NCI-H2107 treated with DMSO at 0.1 percent for 48 hours (cell line): ENCODE measurements around the gene CHAT.

Experiments used
- DNase-seq: peaks from one replicate; lab custom pipeline; 2025; ENCODE audit not compliant: unreplicated experiment; lab: John Stamatoyannopoulos, UW

Gene CHAT

DNA sequence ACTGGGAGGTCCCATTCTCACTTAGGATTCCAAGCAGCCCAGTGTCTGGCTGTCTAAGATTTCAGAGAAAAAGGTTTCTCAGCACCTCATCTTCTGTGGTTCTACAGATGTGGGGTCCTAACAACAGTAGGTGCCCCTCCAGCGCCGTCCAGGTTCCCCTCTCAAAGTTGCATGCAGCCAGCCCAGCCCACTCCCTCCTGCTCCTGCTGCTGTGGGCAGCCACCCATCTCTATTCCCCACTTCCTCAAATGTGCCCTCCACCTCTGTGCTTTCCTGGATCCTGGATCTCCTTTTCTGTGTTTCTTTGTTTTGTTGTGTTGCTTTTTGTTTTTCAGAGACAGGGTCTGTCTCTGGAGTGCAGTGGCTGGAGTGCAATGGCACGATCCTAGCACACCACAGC, 17.0 kb upstream of the CHAT start:
- DNase-seq: no peak

DNA sequence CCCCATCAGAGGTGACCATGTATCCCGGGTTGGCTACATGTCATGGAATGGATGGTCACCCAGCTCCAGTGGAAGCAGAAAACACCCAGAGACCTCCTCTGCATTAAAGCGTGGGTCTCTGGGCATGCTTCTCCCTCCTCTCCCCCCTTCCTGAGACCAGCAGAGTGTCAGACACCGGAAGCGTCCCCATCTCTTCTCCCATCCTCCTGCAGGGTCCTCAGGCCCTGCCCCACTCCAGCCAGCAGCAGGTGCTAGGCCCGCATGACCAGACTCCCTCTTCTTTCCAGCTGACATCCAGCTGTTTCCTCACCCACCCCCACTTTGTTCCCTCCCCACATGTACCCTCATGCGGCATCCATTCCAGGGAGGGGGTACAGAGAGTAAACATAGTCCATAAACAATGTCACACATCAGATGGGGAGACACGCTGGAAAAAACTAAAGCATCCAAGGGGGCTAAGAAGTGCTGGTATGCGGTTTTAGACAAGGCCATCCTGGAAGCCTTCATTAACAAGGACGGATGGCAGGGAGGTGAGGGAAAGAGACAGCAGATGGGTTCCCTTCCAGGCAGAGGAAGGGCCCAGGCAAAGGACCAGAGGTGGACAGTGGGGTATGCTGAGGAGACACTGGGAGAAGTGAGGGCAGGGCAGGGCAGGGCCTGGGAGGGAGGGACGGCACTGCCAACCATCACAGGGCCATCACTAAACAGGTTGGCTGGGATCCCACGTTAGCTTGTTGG, 16.2 kb upstream of the CHAT start:
- DNase-seq: no peak

- DNase-seq: no peak
Observed at GRCh38 chr10:49598164-49598856, 15.5 kb upstream of the CHAT start.

DNA sequence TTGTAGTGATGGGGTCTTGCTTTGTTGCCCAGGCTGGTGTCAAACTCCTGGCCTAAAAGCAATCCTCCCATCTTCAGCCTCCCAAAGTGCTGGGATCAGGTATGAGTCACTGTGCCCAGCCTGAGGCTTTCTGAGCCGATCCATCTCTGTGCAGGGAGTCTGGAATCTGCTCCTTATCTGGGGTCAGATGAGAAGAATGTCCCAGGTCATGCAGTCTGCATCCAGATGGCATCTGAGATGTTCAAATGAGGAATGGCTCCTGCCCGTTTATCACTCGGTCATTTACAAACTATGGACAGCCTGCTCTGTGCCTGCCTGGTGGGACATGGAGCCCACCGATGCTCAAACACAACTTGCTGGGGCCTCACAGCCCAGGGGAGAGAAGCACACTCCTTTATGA, 14.9 kb upstream of the CHAT start:
- no peak for DNase-seq

DNA sequence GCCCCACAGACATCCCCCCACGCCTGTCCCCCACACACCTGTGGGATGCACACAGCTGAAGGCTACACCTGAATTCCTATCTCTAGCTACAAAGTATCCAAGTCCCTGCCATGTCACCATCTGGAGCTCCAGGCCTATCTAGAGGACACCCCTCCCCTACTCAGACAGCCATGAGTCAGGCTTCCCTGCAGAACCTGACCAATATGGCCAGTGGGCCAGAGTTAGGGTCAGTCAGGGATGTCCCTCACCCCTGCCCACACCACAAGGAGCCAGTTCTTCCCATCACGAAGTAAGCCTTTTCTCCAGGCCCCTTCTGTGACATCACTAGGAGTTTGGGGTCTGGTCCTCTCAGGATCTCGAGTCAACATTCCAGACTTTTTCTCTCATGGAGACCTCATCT, 14.3 kb upstream of the CHAT start:
- no peak for DNase-seq

- no peak for DNase-seq
Observed at GRCh38 chr10:49600046-49600445, 13.8 kb upstream of the CHAT start.

DNA sequence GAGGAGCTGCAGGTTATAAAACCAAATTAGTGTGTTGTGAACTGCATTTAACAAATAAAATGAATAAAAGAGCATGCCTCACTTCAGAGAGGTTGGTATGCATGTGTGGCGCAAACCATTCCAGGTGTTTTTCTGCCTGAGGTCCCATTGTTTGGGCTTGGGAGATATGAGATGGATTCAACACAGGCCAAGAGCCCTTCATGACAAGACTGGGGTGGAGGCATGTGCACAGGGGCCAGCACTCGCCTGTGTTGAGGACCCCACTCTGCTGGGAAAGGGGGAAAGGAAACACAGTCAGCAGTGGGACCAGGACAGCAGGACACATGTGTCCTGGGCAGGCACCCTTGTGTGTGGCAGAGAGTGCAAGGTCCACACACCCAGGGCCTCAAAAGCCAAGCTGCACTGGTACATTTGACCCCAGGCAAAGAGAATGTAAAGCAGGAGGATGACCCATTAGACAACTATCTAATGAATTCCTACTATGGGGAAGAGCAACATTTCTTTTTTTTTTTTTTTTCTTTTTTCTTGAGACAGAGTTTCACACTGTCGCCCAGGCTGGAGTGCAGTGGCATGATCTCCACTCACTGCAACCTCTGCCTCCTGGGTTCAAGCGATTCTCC, 12.9 kb upstream of the CHAT start:
- DNase-seq: no peak

DNA sequence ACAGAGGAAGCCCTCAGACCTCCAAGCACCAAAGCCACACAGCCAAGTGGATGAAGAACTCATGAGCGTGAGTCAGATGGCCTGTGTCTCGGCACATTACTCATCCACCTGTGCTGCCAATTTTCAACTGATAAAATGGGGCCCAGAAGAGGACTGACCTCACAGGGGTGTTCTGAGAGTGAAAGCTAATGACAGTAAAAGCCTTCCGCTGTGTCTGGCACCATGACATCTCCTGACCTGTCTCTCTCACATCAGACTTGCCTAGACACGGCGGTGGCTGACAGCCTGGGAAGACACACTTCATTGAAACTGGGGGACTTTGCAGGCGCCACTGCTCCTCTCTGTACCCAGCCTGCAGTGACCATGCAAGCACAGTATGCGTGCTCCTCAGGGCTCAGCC, 12.0 kb upstream of the CHAT start:
- DNase-seq: no peak

DNA sequence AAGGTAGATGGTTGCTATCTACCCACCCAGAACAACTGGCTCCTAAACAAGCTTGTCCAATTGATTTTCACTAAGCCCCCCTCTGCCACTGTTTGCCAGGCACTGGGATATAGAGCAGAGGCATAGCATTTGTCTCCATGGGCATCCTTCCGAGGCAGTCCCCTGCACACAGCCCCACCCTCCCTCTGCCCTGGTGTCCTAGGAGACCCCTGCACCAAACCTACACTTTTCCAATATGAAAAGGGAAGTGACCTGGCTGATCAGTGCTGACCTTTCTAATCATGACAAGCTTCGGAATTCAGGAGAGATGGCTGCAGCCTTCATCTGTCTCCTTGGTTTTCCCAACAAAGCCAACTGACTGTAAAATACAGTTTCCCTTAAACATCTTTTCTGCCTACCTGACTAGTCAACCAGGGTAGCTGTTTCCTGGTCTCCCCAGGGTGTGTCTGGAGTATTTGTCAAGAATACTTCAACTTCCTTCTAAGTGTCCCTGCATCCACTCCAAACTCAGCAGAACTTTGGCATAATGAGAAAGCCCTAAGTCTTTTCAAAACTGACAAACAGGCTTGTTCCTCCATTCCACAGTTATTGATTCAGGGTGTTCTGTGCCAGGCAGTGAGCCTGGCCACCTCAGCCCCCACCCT, 11.3 kb upstream of the CHAT start:
- DNase-seq: no peak

DNA sequence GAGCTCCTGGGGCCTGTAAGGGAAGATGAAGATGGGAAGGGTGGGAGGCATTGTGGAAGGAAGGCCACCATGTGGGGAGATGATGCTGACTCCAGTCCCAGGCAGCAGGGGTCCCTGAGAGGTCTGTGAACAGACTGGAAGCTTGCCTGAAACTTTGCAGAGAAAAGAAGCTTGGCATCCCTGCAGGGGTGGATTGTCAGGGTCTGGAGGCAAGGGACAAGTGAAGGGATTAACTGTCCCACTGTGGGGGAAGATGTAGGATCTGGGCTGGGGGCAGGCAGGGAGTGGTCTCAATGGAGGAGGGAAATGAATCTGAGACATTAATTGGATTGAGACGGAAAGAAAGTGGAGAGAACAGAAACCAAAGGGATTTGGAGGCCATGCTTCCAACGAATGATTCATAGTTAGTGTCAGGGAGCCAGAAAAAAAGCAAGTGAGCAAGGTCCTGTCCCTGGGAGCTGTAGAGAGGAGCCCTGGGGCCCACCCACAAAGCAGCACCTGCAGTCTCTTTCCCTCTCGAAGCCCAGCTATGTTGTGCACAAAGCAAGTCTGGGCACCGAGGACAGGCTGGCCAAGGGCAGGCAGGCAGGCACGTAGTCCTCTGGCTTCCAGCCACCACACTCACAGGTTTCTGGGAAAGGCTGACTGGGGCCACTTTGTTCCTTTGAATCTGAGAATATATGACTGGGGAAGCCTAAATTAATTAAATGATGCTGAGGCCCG, 8.5 kb upstream of the CHAT start:
- DNase-seq: no peak

DNA sequence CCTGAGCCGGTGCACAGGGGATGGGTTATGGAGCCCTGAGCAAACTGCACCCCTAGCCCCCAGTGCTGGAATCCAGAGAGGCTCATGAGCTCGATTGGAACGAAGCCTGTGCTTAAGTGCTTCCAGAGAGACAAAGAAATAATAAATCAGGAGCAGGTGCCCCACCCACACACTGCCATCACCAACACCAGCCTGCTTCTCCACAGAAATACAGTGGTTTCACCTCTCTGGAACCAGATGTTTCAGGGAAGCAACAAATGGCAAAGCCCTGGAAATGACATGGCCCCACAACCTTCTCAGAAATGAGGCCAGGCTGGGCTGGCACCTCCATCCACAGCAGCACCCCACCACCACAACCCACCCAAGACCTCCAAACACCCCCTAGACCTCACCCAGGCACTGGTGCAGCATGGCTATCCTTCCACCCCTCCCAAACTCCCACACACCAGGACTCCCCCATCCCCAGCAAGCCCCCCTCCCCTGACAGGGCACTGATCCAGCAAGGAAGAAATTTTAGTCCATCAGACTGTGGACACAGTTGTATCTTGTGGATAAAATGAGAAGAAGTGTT, 7.8 kb upstream of the CHAT start:
- no peak for DNase-seq

- no peak for DNase-seq
Observed at GRCh38 chr10:49606981-49607535, 6.8 kb upstream of the CHAT start.

DNA sequence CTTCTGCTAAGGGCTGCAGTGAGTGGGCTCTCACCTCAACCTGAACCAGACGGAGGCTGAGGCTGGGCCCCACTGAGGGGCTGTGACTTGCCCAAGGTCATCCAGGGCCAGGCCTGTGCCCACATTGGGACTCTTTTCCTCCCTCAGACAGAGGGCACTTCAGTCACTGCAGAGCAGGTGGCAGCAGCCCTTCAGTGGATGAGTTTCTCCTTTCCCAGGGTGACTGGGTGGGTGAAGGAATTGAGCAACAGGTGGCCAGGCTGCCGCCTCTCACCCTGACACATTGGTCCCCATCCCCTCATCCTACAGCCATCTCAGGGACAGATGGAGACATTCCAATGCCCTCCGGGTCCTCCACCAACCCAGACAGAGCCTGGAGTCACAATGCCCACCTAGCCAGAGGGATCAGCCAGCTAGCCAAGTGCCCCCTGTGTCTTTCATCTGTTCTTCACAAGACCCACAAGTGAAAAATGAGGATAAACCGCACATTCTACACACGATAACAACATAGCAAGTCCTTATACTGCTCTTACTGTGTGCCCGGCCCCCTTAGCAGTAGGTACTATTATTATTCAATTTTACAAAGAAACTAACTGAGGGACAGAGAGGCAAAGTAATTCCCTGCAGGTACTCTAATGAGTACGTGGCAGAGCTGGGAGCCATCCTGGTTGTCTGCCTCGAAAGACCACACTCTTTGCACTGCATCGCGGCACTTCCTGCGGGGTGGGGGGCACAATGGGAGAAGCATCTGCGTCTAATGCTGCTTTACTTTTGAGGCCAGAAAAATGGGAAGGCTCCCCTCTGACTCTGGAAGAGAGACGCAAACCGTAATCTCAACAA, 5.5 kb upstream of the CHAT start:
- DNase-seq: no peak

GRCh38 chr10:49609006-49609282, 4.9 kb upstream of the CHAT start:
- no peak for DNase-seq

GRCh38 chr10:49609283-49610113, 4.3 kb upstream of the CHAT start:
- DNase-seq: no peak

DNA sequence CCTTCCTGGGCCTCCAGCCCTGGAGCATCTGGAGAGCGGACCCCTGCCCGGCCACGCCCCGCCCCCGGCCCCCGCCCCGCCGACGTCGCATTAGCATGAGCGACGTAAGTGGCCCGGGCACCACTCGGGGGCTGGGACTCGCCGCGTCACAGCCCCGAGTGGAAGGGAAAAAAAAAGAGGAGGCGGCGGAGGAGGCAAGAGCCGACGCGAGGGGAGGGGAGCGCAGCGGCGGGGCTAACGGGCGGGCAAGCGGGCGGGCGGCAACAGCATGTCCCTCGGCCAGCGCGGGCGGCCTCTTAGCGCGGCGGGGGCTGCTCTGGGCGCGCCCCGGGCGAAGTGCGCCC, 3.8 kb upstream of the CHAT start, which contains the start of gene SLC18A3:
Gene SLC18A3 (plus strand): TSS at position 197 of the 344 bp plus-strand sequence. CDS start 431 bp downstream, outside the sequence.
- no peak for DNase-seq

DNA sequence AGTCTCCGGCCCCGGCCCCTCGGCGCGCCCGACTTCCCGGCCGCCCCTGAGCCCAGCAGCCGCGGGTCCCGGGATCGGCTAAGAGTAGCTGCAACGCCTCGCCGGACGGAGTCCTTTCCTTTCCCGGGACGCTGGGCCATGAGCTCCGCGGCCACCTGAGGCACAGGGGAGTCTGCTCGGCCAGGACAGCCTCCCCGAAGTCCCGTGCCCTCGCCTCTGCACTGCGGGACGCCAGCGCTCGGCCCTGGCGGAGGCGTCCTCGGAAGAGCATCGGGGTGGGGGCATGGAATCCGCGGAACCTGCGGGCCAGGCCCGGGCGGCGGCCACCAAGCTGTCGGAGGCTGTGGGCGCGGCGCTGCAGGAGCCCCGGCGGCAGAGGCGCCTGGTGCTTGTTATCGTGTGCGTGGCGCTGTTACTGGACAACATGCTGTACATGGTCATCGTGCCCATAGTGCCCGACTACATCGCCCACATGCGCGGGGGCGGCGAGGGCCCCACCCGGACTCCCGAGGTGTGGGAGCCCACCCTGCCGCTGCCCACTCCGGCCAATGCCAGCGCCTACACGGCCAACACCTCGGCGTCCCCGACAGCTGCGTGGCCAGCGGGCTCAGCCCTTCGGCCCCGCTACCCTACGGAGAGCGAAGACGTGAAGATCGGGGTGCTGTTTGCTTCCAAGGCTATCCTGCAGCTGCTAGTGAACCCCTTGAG, 3.2 kb upstream of the CHAT start:
- no peak for DNase-seq

- no peak for DNase-seq
Observed at GRCh38 chr10:49611166-49611815, 2.5 kb upstream of the CHAT start.
